Right atrium auricular region (tissue), 2 donors: ENCODE measurements around the gene DLG1. TPM values are rescaled to one million over a fixed set of nuclear protein-coding genes. Genes with fewer than 3 reads are reported as not detected.

ENCODE experiments used
- DNase-seq: peaks from one replicate; pipeline ENCODE4 v3.0.0-alpha.2; 2019; ENCODE audit warnings: low spot score
- H3K27ac ChIP-seq, 2 donors: fragments of 200-600 bp; sonication (generic); 1 replicate in 1 of 2; 2 replicates in 1 of 2; pipeline ENCODE4 v1.5.1; 2016 to 2019
- H3K27me3 ChIP-seq, 2 donors: fragments of 200-600 bp; sonication (generic); one replicate each; pipeline versions ENCODE4 v1.5.1 to v1.6.0; 2017 to 2019
- H3K36me3 ChIP-seq: fragments of 200-600 bp; sonication (generic); one replicate; pipeline ENCODE4 v1.5.1; 2016
- H3K4me1 ChIP-seq, 2 donors: fragments of 200-600 bp; sonication (generic); one replicate each; pipeline versions ENCODE4 v1.5.1 to v1.6.0; 2017 to 2019
- H3K4me3 ChIP-seq, 2 donors: fragments of 200-600 bp; sonication (generic); 1 replicate in 1 of 2; 2 replicates in 1 of 2; pipeline ENCODE4 v1.5.1; 2017 to 2019; ENCODE audit warnings: mild to moderate bottlenecking in 1 of 2, moderate library complexity in 1 of 2
- H3K9me3 ChIP-seq, 2 donors: fragments of 200-600 bp; sonication (generic); one replicate each; pipeline ENCODE4 v1.5.1; 2019
- CTCF ChIP-seq, 2 donors: fragments of 200-600 bp; sonication (generic); IDR thresholded peaks; one replicate each; pipeline ENCODE4 v1.5.1; 2019; ENCODE audit warnings: antibody characterized with exemption in 2 of 2
- total RNA-seq, 2 donors: library from RNA; depleted of rRNA; stranded (reverse); fragments of >200 nt; gene quantifications; one replicate each; pipeline ENCODE4 v1.1.0, GENCODE V29; 2016

Gene DLG1
- total RNA-seq, 2 donors from 2014 or later, result 24.4 to 49.9 TPM

GRCh38 chr3:197343111-197343510, 44.7 kb upstream of the DLG1 start:
- no peak for TF ChIP-seq CTCF (IDR thresholded peaks at IDR 0.05)
- no peak overlapping the region for H3K27ac ChIP-seq
- no peak for DNase-seq
- H3K36me3 ChIP-seq, result no peaks in the 10 kb centered on the region
- no peaks in the 10 kb centered on the region for H3K9me3 ChIP-seq
- no peak overlapping the region for H3K4me3 ChIP-seq
- H3K27me3 ChIP-seq, result no peaks in the 10 kb centered on the region
- H3K4me1 ChIP-seq, result no peaks in the 10 kb centered on the region

- TF ChIP-seq CTCF (IDR thresholded peaks at IDR 0.05), result no peak
- no peaks in the 10 kb centered on the region for H3K36me3 ChIP-seq
Measured at GRCh38 chr3:197340521-197340871, 42.1 kb upstream of the DLG1 start.

GRCh38 chr3:197339841-197340520, 41.6 kb upstream of the DLG1 start:
- no peak for DNase-seq
- H3K4me3 ChIP-seq, result no peak overlapping the region
- no peak for TF ChIP-seq CTCF (IDR thresholded peaks at IDR 0.05)
- H3K9me3 ChIP-seq, result no peaks in the 10 kb centered on the region
- no peaks in the 10 kb centered on the region for H3K4me1 ChIP-seq
- no peak overlapping the region for H3K27ac ChIP-seq
- no peaks in the 10 kb centered on the region for H3K36me3 ChIP-seq
- H3K27me3 ChIP-seq, result no peaks in the 10 kb centered on the region

More at GRCh38 chr3:197340521-197340871, 42.1 kb upstream of the DLG1 start:
- H3K9me3 ChIP-seq, result no peaks in the 10 kb centered on the region
- H3K27me3 ChIP-seq, result no peaks in the 10 kb centered on the region
- H3K4me1 ChIP-seq, result no peaks in the 10 kb centered on the region
- H3K27ac ChIP-seq, result no peak overlapping the region
- no peak for DNase-seq
- no peak overlapping the region for H3K4me3 ChIP-seq

- H3K9me3 ChIP-seq, result no peaks in the 10 kb centered on the region
- TF ChIP-seq CTCF (IDR thresholded peaks at IDR 0.05), result no peak
- H3K4me3 ChIP-seq, result no peak overlapping the region
Measured at GRCh38 chr3:197338586-197338985, 40.2 kb upstream of the DLG1 start.

GRCh38 chr3:197337656-197338055, 39.2 kb upstream of the DLG1 start:
- no peak for DNase-seq
- Histone ChIP-seq H3K27ac (no peak overlapping the region), H3K4me3 (no peak overlapping the region), H3K9me3 (no peaks in the 10 kb centered on the region), H3K36me3 (no peaks in the 10 kb centered on the region), H3K27me3 (no peaks in the 10 kb centered on the region), H3K4me1 (no peaks in the 10 kb centered on the region)
- TF ChIP-seq CTCF (IDR thresholded peaks at IDR 0.05), result no peak

More at GRCh38 chr3:197338586-197338985, 40.2 kb upstream of the DLG1 start:
- H3K4me1 ChIP-seq, result no peaks in the 10 kb centered on the region
- H3K27me3 ChIP-seq, result no peaks in the 10 kb centered on the region
- DNase-seq, result no peak
- H3K36me3 ChIP-seq, result no peaks in the 10 kb centered on the region
- H3K27ac ChIP-seq, result no peak overlapping the region

- no peak for DNase-seq
- no peak for TF ChIP-seq CTCF (IDR thresholded peaks at IDR 0.05)
- Histone ChIP-seq H3K4me1 (no peaks in the 10 kb centered on the region), H3K9me3 (no peaks in the 10 kb centered on the region), H3K4me3 (no peak overlapping the region), H3K27me3 (no peaks in the 10 kb centered on the region), H3K27ac (no peak overlapping the region), H3K36me3 (no peaks in the 10 kb centered on the region)
Measured at GRCh38 chr3:197337214-197337613, 38.8 kb upstream of the DLG1 start.
